Activated naive CD4-positive, alpha-beta T cell treated with anti-CD3 and anti-CD28 coated beads for 36 hours (primary cell): Measurements from ENCODE around the gene SIRT2. TPM values are rescaled to one million over a fixed set of nuclear protein-coding genes. Genes with fewer than 3 reads are reported as not detected.
"Not testable (repeated sequence)": the region's sequence is repeated elsewhere in the genome, so short reads cannot be mapped to it uniquely, and the experiment has no call there.

Experiments
- CTCF ChIA-PET: fragments of 350-600 bp; sonication (Branson Sonifier 250); formaldehyde crosslinking; loops from one replicate; lab custom pipeline; 2021; ENCODE audit warnings: antibody characterized with exemption; lab: Charles Lee
- DNase-seq: peaks from one replicate; pipeline ENCODE4 v3.0.0-alpha.2; 2020
- H3K27ac Mint-ChIP-seq: one replicate; pipeline ENCODE4 v1.8.0; 2021; ENCODE audit warnings: mild to moderate bottlenecking, mixed read lengths
- H3K27me3 Mint-ChIP-seq: one replicate; pipeline ENCODE4 v1.8.0; 2021; ENCODE audit warnings: low read depth, mixed read lengths
- H3K36me3 Mint-ChIP-seq: one replicate; pipeline ENCODE4 v1.8.0; 2021; ENCODE audit warnings: low read depth, mixed read lengths
- H3K4me1 Mint-ChIP-seq: one replicate; pipeline ENCODE4 v1.8.0; 2021; ENCODE audit warnings: low read depth, mixed read lengths
- H3K4me3 Mint-ChIP-seq: one replicate; pipeline ENCODE4 v1.8.0; 2021; ENCODE audit warnings: mild to moderate bottlenecking, moderate library complexity, mixed read lengths
- H3K9me3 Mint-ChIP-seq: one replicate; pipeline ENCODE4 v1.8.0; 2021; ENCODE audit warnings: mixed read lengths
- intact Hi-C: fragments of 100-400 bp; cut with micrococcal nuclease; formaldehyde crosslinking; loops from one replicate; pipeline ENCODE4 v1.15.1; 2023
- total RNA-seq, 2 experiments: library from RNA; stranded (reverse); gene quantifications; one replicate each; pipeline ENCODE4 v1.2.3, GENCODE V29; 2021

SIRT2 gene
- total RNA-seq, 2 experiments from 2014 or later, result 18.2 to 19.6 TPM

GRCh38 chr19:38884691-38885090, 14.7 kb downstream of the SIRT2 start:
- H3K27ac Mint-ChIP-seq, H3K36me3 Mint-ChIP-seq, intact Hi-C loops, H3K9me3 Mint-ChIP-seq, H3K4me1 Mint-ChIP-seq, H3K27me3 Mint-ChIP-seq, H3K4me3 Mint-ChIP-seq, DNase-seq: not testable (repeated sequence)
- CTCF ChIA-PET, result interaction anchor here (0.6 to 1.4 kb wide), 2 partner anchors 8 to 108 kb away, joined by 3 read pairs; no protein-coding TSS in a partner anchor

- no peak for DNase-seq
- Mint-ChIP-seq H3K27me3 (no peaks in the 10 kb centered on the region), H3K9me3 (no peaks in the 10 kb centered on the region), H3K4me1 (peaks cover 12% of the 10 kb centered on the region), H3K27ac (no peak overlapping the region), H3K4me3 (no peak overlapping the region), H3K36me3 (no peaks in the 10 kb centered on the region)
- intact Hi-C loops, result no loop called here
- CTCF ChIA-PET, result interaction anchor here (0.6 kb wide), 1 partner anchor 169 kb away, joined by 3 read pairs; no protein-coding TSS in a partner anchor
Observed at GRCh38 chr19:38883286-38883685, 16.1 kb downstream of the SIRT2 start.

GRCh38 chr19:38880882-38881609, 18.4 kb downstream of the SIRT2 start:
- H3K27me3 Mint-ChIP-seq, result no peaks in the 10 kb centered on the region
- H3K36me3 Mint-ChIP-seq, result peaks cover 7% of the 10 kb centered on the region
- no peak overlapping the region for H3K4me3 Mint-ChIP-seq
- intact Hi-C loops, result no loop called here
- peak overlapping the region; percentile 44 for H3K27ac Mint-ChIP-seq
- CTCF ChIA-PET, result interaction anchor here (1.1 to 2.5 kb wide), 2 partner anchors 12 to 49 kb away, joined by 5 to 11 read pairs; partner anchors contain the start of genes MRPS12 and SARS2
- peaks cover 26% of the 10 kb centered on the region for H3K4me1 Mint-ChIP-seq
- H3K9me3 Mint-ChIP-seq, result no peaks in the 10 kb centered on the region
- DNase-seq, result no peak

- H3K36me3 Mint-ChIP-seq, result peaks cover 10% of the 10 kb centered on the region
Observed at GRCh38 chr19:38880076-38880881, 19.1 kb downstream of the SIRT2 start.

GRCh38 chr19:38879400-38879751, 20.0 kb downstream of the SIRT2 start:
- Mint-ChIP-seq H3K4me3 (no peak overlapping the region), H3K27me3 (no peaks in the 10 kb centered on the region), H3K9me3 (no peaks in the 10 kb centered on the region), H3K36me3 (peaks cover 13% of the 10 kb centered on the region), H3K4me1 (peaks cover 29% of the 10 kb centered on the region), H3K27ac (peak overlapping the region; percentile 99)
- no peak for DNase-seq
- CTCF ChIA-PET, result interaction anchor here (0.7 to 5.7 kb wide), 7 partner anchors 9 to 477 kb away, joined by 3 to 54 read pairs (median 5); partner anchors contain the start of genes ECH1, FAM98C, MRPS12 and SARS2
- intact Hi-C loops, result no loop called here

More at GRCh38 chr19:38880076-38880881, 19.1 kb downstream of the SIRT2 start:
- H3K4me3 Mint-ChIP-seq, result no peak overlapping the region
- no peaks in the 10 kb centered on the region for H3K27me3 Mint-ChIP-seq
- DNase-seq, result no peak
- H3K4me1 Mint-ChIP-seq, result peaks cover 29% of the 10 kb centered on the region
- CTCF ChIA-PET, result interaction anchor here (2.5 to 5.7 kb wide), 2 partner anchors 8 to 50 kb away, joined by 11 to 54 read pairs; partner anchors contain the start of genes MRPS12 and SARS2
- peak overlapping the region; percentile 73 for H3K27ac Mint-ChIP-seq
- H3K9me3 Mint-ChIP-seq, result no peaks in the 10 kb centered on the region
- intact Hi-C loops, result no loop called here

- Mint-ChIP-seq H3K27ac (peak overlapping the region; percentile 99), H3K36me3 (peaks cover 13% of the 10 kb centered on the region), H3K4me1 (peaks cover 29% of the 10 kb centered on the region), H3K9me3 (no peaks in the 10 kb centered on the region), H3K4me3 (peak overlapping the region; percentile 98), H3K27me3 (no peaks in the 10 kb centered on the region)
- CTCF ChIA-PET, result interaction anchor here (0.6 to 5.7 kb wide), 12 partner anchors 8 to 476 kb away, joined by 3 to 54 read pairs (median 4); partner anchors contain the start of genes ECH1, FAM98C, MRPS12 and SARS2
- intact Hi-C loops, result loop anchor here (1.0 kb wide), 2 partner anchors 21 to 52 kb away; partner anchors contain the start of genes MRPS12, NFKBIB, SARS2 and SIRT2
- DNase-seq, result no peak
Observed at GRCh38 chr19:38878575-38879399, 20.6 kb downstream of the SIRT2 start.

DNA sequence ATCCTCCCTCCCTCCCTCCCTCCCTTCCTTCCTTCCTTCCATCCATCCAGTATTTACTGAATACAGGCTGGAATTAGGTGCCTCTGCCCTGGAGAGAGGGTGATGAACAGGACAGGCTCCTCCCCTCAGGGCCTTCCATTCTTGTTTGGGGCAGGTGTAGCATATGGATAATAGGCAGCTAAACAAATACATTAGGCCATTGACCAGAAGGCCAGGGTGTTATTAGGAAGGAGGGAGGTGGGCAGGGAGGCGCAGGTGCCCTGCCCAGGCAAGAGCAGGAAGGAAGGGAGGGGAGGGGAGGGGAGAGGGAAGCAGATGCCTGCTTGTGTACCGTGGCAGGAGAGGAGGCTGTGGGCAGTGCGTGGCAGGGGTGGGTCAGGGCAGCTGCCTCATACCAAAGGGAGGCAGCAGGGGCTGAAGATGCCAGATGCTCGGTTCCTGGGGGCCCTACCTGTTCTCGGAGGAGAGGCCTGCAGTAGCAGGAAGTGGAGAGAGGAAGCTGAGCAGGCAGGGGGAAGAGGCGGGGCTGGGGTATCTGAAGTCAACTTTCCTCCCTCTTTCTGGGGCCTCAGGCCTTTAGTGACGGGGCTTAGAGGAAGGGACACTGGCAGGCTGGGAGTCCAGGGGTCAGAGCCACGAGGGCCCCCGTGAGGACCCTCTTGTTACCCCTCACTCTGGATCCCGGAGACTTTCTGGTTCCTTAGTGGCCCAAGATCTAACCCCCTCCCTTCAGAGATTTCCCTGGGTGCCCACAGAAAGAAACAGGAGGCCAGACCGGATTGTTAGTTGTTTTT, 21.4 kb downstream of the SIRT2 start, which contains the start of gene RINL:
TSS of gene RINL (minus strand) at position 495 of the 794 bp plus-strand sequence. CDS start 1,533 bp downstream, outside the sequence.
- Mint-ChIP-seq H3K36me3 (peaks cover 17% of the 10 kb centered on the region), H3K4me3 (peak within 1 kb of the TSS; percentile 98), H3K27me3 (no peaks in the 10 kb centered on the region), H3K27ac (peak within 1 kb of the TSS; percentile 99), H3K9me3 (no peaks in the 10 kb centered on the region), H3K4me1 (peaks cover 29% of the 10 kb centered on the region)
- intact Hi-C loops, result loop anchor here (1.0 kb wide), 2 partner anchors 21 to 52 kb away; partner anchors contain the start of genes MRPS12, NFKBIB, SARS2 and SIRT2
- CTCF ChIA-PET, result interaction anchor here (0.6 to 5.7 kb wide), 8 partner anchors 8 to 449 kb away, joined by 3 to 54 read pairs (median 4); partner anchors contain the start of genes ECH1, MRPS12 and SARS2
- peak; percentile 88 for DNase-seq

GRCh38 chr19:38875656-38876395, 23.6 kb downstream of the SIRT2 start:
- Mint-ChIP-seq H3K9me3 (no peaks in the 10 kb centered on the region), H3K4me1 (peaks cover 29% of the 10 kb centered on the region), H3K27ac (peak overlapping the region; percentile 76), H3K27me3 (no peaks in the 10 kb centered on the region), H3K4me3 (peak overlapping the region; percentile 63), H3K36me3 (peaks cover 31% of the 10 kb centered on the region)
- CTCF ChIA-PET, result interaction anchor here (1.3 to 5.7 kb wide), 2 partner anchors 9 to 13 kb away, joined by 3 to 54 read pairs; no protein-coding TSS in a partner anchor
- no peak for DNase-seq
- intact Hi-C loops, result no loop called here

- peaks cover 38% of the 10 kb centered on the region for H3K4me1 Mint-ChIP-seq
- peak overlapping the region; percentile 68 for H3K27ac Mint-ChIP-seq
- CTCF ChIA-PET, result interaction anchor here (0.9 to 1.8 kb wide), 2 partner anchors 13 to 15 kb away, joined by 3 to 4 read pairs; no protein-coding TSS in a partner anchor
- H3K4me3 Mint-ChIP-seq, DNase-seq, H3K9me3 Mint-ChIP-seq, intact Hi-C loops, H3K27me3 Mint-ChIP-seq: not testable (repeated sequence)
- H3K36me3 Mint-ChIP-seq, result peaks cover 50% of the 10 kb centered on the region
Observed at GRCh38 chr19:38873400-38873799, 26.0 kb downstream of the SIRT2 start.

GRCh38 chr19:38870612-38871011, 28.8 kb downstream of the SIRT2 start:
- H3K27me3 Mint-ChIP-seq, result no peaks in the 10 kb centered on the region
- H3K27ac Mint-ChIP-seq, result peak overlapping the region; percentile 78
- H3K36me3 Mint-ChIP-seq, result peaks cover 48% of the 10 kb centered on the region
- intact Hi-C loops, result loop anchor here (2.0 kb wide), 1 partner anchor 40 kb away; the partner anchor contains the start of gene ECH1
- DNase-seq, result no peak
- H3K4me1 Mint-ChIP-seq, result peaks cover 34% of the 10 kb centered on the region
- CTCF ChIA-PET, result interaction anchor here (1.1 to 2.0 kb wide), 5 partner anchors 8 to 101 kb away, joined by 3 to 7 read pairs (median 4); partner anchors contain the start of gene RINL
- H3K4me3 Mint-ChIP-seq, result peak overlapping the region; percentile 89
- H3K9me3 Mint-ChIP-seq, result no peaks in the 10 kb centered on the region
